ENCODE measurements around the gene CSF3. TPM values are rescaled to one million over a fixed set of nuclear protein-coding genes. Genes with fewer than 3 reads are reported as not detected.

The CSF3 gene
- total and polyA plus RNA-seq, 4 donors, result not detected

GRCh38 chr17:39988206-39988810 is 26.9 kb upstream of the CSF3 start:
- WGBS, result 91% methylated on average over 11 of the region's 11 CpGs
- no peaks in the 10 kb centered on the region for H3K9me3 ChIP-seq (ENCODE audit: control insufficient read depth in 4 of 4, low read length in 3 of 4)
- DNase-seq (ENCODE audit: low spot score), result no peak
- TF ChIP-seq HNF4G (IDR thresholded peaks at IDR 0.05) (no peak), JUND (IDR thresholded peaks at IDR 0.05) (no peak), ATF3 (IDR thresholded peaks at IDR 0.05) (no peak), CTCF (IDR thresholded peaks at IDR 0.05; ENCODE audit: low read depth, low read length, missing input control) (no peak), MAX (IDR thresholded peaks at IDR 0.05) (no peak), RXRA (IDR thresholded peaks at IDR 0.05) (no peak), GABPA (IDR thresholded peaks at IDR 0.05 in 1 of 2, conservative IDR thresholded peaks at IDR 0.05 in 1 of 2) (no peak)
- no peak overlapping the region for H3K27ac ChIP-seq (ENCODE audit: low read depth in 1 of 2, low read length in 2 of 2)
- no peak overlapping the region for H3K4me3 ChIP-seq (ENCODE audit: low read depth in 1 of 3, low read length in 3 of 3)
- peaks cover 0 to 3% (median 0%) of the 10 kb centered on the region in 4 donors for H3K4me1 ChIP-seq (ENCODE audit: control insufficient read depth in 4 of 4, insufficient read depth in 4 of 4, low read length in 3 of 4)
- H3K9ac ChIP-seq (ENCODE audit: low read depth in 1 of 2, low read length in 2 of 2), result no peak overlapping the region
- H3K36me3 ChIP-seq (ENCODE audit: control insufficient read depth in 4 of 4, insufficient read depth in 3 of 4, low read depth in 1 of 4, low read length in 3 of 4), result peaks cover 28 to 89% (median 78%) of the 10 kb centered on the region in 4 donors
- no peaks in the 10 kb centered on the region for H3K27me3 ChIP-seq (ENCODE audit: control insufficient read depth in 4 of 4, insufficient read depth in 4 of 4, low read length in 3 of 4)

- no peak overlapping the region for H3K27ac ChIP-seq (ENCODE audit: low read depth in 1 of 2, low read length in 2 of 2)
- TF ChIP-seq HNF4G (IDR thresholded peaks at IDR 0.05), result no peak
- no peak for TF ChIP-seq ATF3 (IDR thresholded peaks at IDR 0.05)
- no peak for TF ChIP-seq RAD21 (IDR thresholded peaks at IDR 0.05)
- TF ChIP-seq GABPA (IDR thresholded peaks at IDR 0.05 in 1 of 2, conservative IDR thresholded peaks at IDR 0.05 in 1 of 2), result no peak
- no peak for TF ChIP-seq FOXA1 (IDR thresholded peaks at IDR 0.05)
- no peak for TF ChIP-seq SP1 (IDR thresholded peaks at IDR 0.05)
- TF ChIP-seq ZBTB33 (IDR thresholded peaks at IDR 0.05), result no peak
- no peak for TF ChIP-seq CTCF (IDR thresholded peaks at IDR 0.05; ENCODE audit: low read depth, low read length, missing input control)
- TF ChIP-seq REST (IDR thresholded peaks at IDR 0.05), result no peak
- WGBS, result 96% methylated on average over 11 of the region's 11 CpGs
- no peaks in the 10 kb centered on the region for H3K9me3 ChIP-seq (ENCODE audit: control insufficient read depth in 4 of 4, low read length in 3 of 4)
- H3K36me3 ChIP-seq (ENCODE audit: control insufficient read depth in 4 of 4, insufficient read depth in 3 of 4, low read depth in 1 of 4, low read length in 3 of 4), result peaks cover 21 to 69% (median 56%) of the 10 kb centered on the region in 4 donors
- no peak for DNase-seq (ENCODE audit: low spot score)
- H3K4me1 ChIP-seq (ENCODE audit: control insufficient read depth in 4 of 4, insufficient read depth in 4 of 4, low read length in 3 of 4), result peaks cover 0 to 22% (median 13%) of the 10 kb centered on the region in 4 donors
- no peak overlapping the region for H3K9ac ChIP-seq (ENCODE audit: low read depth in 1 of 2, low read length in 2 of 2)
- no peaks in the 10 kb centered on the region for H3K27me3 ChIP-seq (ENCODE audit: control insufficient read depth in 4 of 4, insufficient read depth in 4 of 4, low read length in 3 of 4)
- no peak overlapping the region for H3K4me3 ChIP-seq (ENCODE audit: low read depth in 1 of 3, low read length in 3 of 3)
Observed at GRCh38 chr17:39994448-39994847, 20.8 kb upstream of the CSF3 start.

All from liver (tissue), 9 donors.